Neural progenitor cell (in vitro differentiated cells): Measurements from ENCODE around the gene RPA4. TPM values are rescaled to one million over a fixed set of nuclear protein-coding genes. Genes with fewer than 3 reads are reported as not detected.
A peak's percentile ranks its signal among the peaks of the same experiment; 100 is the strongest.
"Not testable (repeated sequence)": the region's sequence is repeated elsewhere in the genome, so short reads cannot be mapped to it uniquely, and the experiment has no call there.

Experiments
- DNase-seq: peaks from one replicate; pipeline ENCODE4 v3.0.0-alpha.2; 2016; ENCODE audit warnings: low spot score
- H2AFZ ChIP-seq: fragments of 200-600 bp; sonication (generic); replicated peaks from 2 replicates; pipeline ENCODE4 v1.6.1; 2016; ENCODE audit warnings: antibody characterized with exemption
- H3F3A ChIP-seq: fragments of 200-600 bp; sonication (generic); 2 replicates; pipeline ENCODE4 v1.6.1; 2016; ENCODE audit warnings: antibody characterized with exemption, low read depth
- H3K27ac ChIP-seq: fragments of 200-600 bp; sonication (generic); 2 replicates; pipeline ENCODE4 v1.5.1; 2016; ENCODE audit warnings: mild to moderate bottlenecking
- H3K27me3 ChIP-seq: fragments of 200-600 bp; sonication (generic); 2 replicates; pipeline ENCODE4 v1.6.1; 2016; ENCODE audit warnings: mild to moderate bottlenecking, moderate library complexity
- H3K36me3 ChIP-seq: fragments of 200-600 bp; sonication (generic); 2 replicates; pipeline ENCODE4 v1.5.1; 2016
- H3K4me1 ChIP-seq: fragments of 200-600 bp; sonication (generic); 2 replicates; pipeline ENCODE4 v1.6.1; 2016; ENCODE audit warnings: mixed run types
- H3K4me2 ChIP-seq: fragments of 200-600 bp; sonication (generic); 2 replicates; pipeline ENCODE4 v1.6.1; 2016
- H3K4me3 ChIP-seq: fragments of 200-600 bp; sonication (generic); 2 replicates; pipeline ENCODE4 v1.5.1; 2016
- H3K79me2 ChIP-seq: fragments of 200-600 bp; sonication (generic); 2 replicates; pipeline ENCODE4 v1.6.1; 2016; ENCODE audit warnings: low read depth
- H3K9ac ChIP-seq: fragments of 200-600 bp; sonication (generic); 2 replicates; pipeline ENCODE4 v1.6.1; 2016
- H3K9me3 ChIP-seq: fragments of 200-600 bp; sonication (generic); 2 replicates; pipeline ENCODE4 v1.5.1; 2016; ENCODE audit warnings: low read depth
- H4K20me1 ChIP-seq: fragments of 200-600 bp; sonication (generic); 2 replicates; pipeline ENCODE4 v1.6.1; 2016; ENCODE audit warnings: low read depth
- H3K27ac Mint-ChIP-seq: 3 replicates; pipeline ENCODE4 v1.8.0; 2021; ENCODE audit warnings: mixed read lengths
- H3K27me3 Mint-ChIP-seq: 2 replicates; pipeline ENCODE4 v1.8.0; 2022; ENCODE audit warnings: low read depth, mild to moderate bottlenecking, inconsistent platforms, moderate library complexity, mixed read lengths; ENCODE audit not compliant: insufficient read depth
- H3K36me3 Mint-ChIP-seq: 3 replicates; pipeline ENCODE4 v1.8.0; 2021; ENCODE audit warnings: mixed read lengths
- H3K4me1 Mint-ChIP-seq: 3 replicates; pipeline ENCODE4 v1.8.0; 2021; ENCODE audit warnings: mixed read lengths
- H3K4me3 Mint-ChIP-seq: 3 replicates; pipeline ENCODE4 v1.8.0; 2021; ENCODE audit warnings: mild to moderate bottlenecking, moderate library complexity, mixed read lengths
- H3K9me3 Mint-ChIP-seq: 3 replicates; pipeline ENCODE4 v1.8.0; 2020; ENCODE audit warnings: mixed read lengths
- EZH2 ChIP-seq: fragments of 200-600 bp; sonication (generic); IDR thresholded peaks from 2 replicates; pipeline ENCODE4 v1.6.1; 2017; ENCODE audit warnings: antibody characterized with exemption, mild to moderate bottlenecking, moderate library complexity
- EZH2phosphoT487 ChIP-seq: fragments of 200-600 bp; sonication (generic); IDR thresholded peaks from 2 replicates; pipeline ENCODE4 v1.6.1; 2017; ENCODE audit warnings: antibody characterized with exemption
- total RNA-seq: library from RNA; depleted of rRNA; stranded (reverse); fragments of >200 nt; gene quantifications from 2 replicates; pipeline ENCODE4 v1.2.3, GENCODE V29; 2015; ENCODE audit warnings: low replicate concordance
- TF ChIP-seq, protein P1 (sequence below): fragments of 200-600 bp; sonication (generic); IDR thresholded peaks from 2 replicates; pipeline ENCODE4 v1.5.1; 2017; ENCODE audit warnings: antibody characterized with exemption, mild to moderate bottlenecking

RPA4 gene
- total RNA-seq, 1 donor from 2014 or later, result 0.34 TPM

DNA sequence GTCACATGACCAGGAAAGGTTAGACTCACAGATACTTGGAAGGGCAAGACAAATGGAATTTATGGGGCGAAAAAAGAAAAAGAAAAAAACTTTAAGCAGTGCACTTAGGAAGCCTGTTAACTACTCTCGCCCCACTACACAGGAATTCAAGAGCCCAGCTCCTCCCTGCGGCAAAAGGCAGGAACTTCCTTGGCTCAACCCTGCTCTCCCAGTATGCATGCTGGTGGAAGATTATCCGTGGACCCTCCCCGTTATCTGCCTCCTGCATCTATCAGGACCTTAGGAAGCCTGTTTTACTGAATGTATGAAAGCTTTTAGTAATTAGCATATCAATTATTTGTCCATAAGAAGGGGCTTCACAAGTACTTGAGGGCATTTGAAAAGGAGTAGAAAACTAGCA lies 40.1 kb upstream of the RPA4 start:
- TF ChIP-seq, protein P1, sequence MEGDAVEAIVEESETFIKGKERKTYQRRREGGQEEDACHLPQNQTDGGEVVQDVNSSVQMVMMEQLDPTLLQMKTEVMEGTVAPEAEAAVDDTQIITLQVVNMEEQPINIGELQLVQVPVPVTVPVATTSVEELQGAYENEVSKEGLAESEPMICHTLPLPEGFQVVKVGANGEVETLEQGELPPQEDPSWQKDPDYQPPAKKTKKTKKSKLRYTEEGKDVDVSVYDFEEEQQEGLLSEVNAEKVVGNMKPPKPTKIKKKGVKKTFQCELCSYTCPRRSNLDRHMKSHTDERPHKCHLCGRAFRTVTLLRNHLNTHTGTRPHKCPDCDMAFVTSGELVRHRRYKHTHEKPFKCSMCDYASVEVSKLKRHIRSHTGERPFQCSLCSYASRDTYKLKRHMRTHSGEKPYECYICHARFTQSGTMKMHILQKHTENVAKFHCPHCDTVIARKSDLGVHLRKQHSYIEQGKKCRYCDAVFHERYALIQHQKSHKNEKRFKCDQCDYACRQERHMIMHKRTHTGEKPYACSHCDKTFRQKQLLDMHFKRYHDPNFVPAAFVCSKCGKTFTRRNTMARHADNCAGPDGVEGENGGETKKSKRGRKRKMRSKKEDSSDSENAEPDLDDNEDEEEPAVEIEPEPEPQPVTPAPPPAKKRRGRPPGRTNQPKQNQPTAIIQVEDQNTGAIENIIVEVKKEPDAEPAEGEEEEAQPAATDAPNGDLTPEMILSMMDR, result peak; percentile 55
- TF ChIP-seq EZH2phosphoT487 (no peak), EZH2 (no peak)
- no peak overlapping the region for H3K9ac ChIP-seq
- H3K27ac ChIP-seq, result no peak overlapping the region
- H3K27me3 ChIP-seq, result no peaks in the 10 kb centered on the region
- H3K9me3 ChIP-seq, result no peaks in the 10 kb centered on the region
- Mint-ChIP-seq H3K4me3 (no peak overlapping the region), H3K4me1 (peaks cover 11% of the 10 kb centered on the region), H3K27me3 (peaks cover 2% of the 10 kb centered on the region), H3K27ac (no peak overlapping the region), H3K9me3 (no peaks in the 10 kb centered on the region), H3K36me3 (no peaks in the 10 kb centered on the region)
- no peak overlapping the region for H3K4me2 ChIP-seq
- no peaks in the 10 kb centered on the region for H3K79me2 ChIP-seq
- H3K4me3 ChIP-seq, result no peak overlapping the region
- H3F3A ChIP-seq, result no peaks in the 10 kb centered on the region
- H4K20me1 ChIP-seq, result no peaks in the 10 kb centered on the region
- peak overlapping the region; percentile 7 for H2AFZ ChIP-seq
- H3K36me3 ChIP-seq, result no peaks in the 10 kb centered on the region
- DNase-seq, result peak; percentile 67
- peaks cover 14% of the 10 kb centered on the region for H3K4me1 ChIP-seq

DNA sequence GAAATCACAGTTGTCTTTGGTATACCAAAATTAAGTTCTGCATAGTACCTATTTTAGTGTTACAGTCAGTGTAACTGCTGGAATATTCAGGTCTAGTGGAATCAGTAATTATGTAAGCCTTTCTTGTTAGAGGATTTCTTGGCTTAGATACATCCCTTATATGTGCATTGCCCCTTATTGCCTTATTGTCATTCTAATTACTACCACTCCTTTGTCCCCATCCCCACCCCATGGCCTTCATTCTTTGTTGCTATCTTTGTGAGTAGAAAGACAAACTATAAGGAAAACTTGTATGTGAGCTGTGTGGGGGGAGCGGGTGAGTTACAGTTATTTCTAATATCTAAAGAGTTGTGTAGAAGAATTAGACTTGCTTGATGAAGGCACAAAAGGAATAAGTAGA lies 36.9 kb upstream of the RPA4 start:
- Histone ChIP-seq H3K79me2 (no peaks in the 10 kb centered on the region), H3K9me3 (no peaks in the 10 kb centered on the region), H3K9ac (no peak overlapping the region), H3K4me2 (no peak overlapping the region), H4K20me1 (no peaks in the 10 kb centered on the region), H3K4me1 (peaks cover 8% of the 10 kb centered on the region), H2AFZ (no peak overlapping the region), H3F3A (no peaks in the 10 kb centered on the region), H3K27ac (no peak overlapping the region), H3K36me3 (no peaks in the 10 kb centered on the region), H3K27me3 (no peaks in the 10 kb centered on the region), H3K4me3 (no peak overlapping the region)
- no peak overlapping the region for H3K27ac Mint-ChIP-seq
- H3K4me1 Mint-ChIP-seq, result peaks cover 5% of the 10 kb centered on the region
- no peaks in the 10 kb centered on the region for H3K9me3 Mint-ChIP-seq
- TF ChIP-seq EZH2, result no peak
- TF ChIP-seq, protein P1, result no peak
- no peak for TF ChIP-seq EZH2phosphoT487
- no peak overlapping the region for H3K4me3 Mint-ChIP-seq
- no peaks in the 10 kb centered on the region for H3K36me3 Mint-ChIP-seq
- peaks cover 2% of the 10 kb centered on the region for H3K27me3 Mint-ChIP-seq
- DNase-seq, result peak; percentile 10

DNA sequence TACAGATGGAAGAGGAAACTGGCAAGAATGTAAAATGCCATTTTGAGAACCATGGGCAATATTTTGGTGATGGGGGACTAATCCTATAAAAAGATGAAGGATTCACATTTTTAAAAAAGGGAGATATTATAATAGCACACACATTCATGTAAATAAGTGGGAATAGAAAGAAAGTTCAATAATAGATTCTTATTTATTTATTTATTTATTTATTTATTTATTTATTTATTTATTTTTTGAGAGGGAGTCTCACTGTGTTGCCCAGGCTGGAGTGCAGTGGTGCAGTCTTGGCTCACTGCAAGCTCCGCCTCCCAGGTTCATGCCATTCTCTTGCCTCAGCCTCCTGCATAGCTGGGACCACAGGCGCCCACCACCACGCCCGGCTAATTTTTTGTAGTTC lies 24.3 kb upstream of the RPA4 start:
- not testable (repeated sequence) for H3K4me2 ChIP-seq, H3K9me3 ChIP-seq, H3K27ac Mint-ChIP-seq, H2AFZ ChIP-seq, H3K4me1 ChIP-seq, H3K9me3 Mint-ChIP-seq, H3K4me1 Mint-ChIP-seq, H3K79me2 ChIP-seq, H4K20me1 ChIP-seq, H3K27ac ChIP-seq, H3K4me3 Mint-ChIP-seq, H3K9ac ChIP-seq, H3F3A ChIP-seq, H3K27me3 ChIP-seq, H3K36me3 ChIP-seq, H3K27me3 Mint-ChIP-seq, H3K36me3 Mint-ChIP-seq, H3K4me3 ChIP-seq, DNase-seq

DNA sequence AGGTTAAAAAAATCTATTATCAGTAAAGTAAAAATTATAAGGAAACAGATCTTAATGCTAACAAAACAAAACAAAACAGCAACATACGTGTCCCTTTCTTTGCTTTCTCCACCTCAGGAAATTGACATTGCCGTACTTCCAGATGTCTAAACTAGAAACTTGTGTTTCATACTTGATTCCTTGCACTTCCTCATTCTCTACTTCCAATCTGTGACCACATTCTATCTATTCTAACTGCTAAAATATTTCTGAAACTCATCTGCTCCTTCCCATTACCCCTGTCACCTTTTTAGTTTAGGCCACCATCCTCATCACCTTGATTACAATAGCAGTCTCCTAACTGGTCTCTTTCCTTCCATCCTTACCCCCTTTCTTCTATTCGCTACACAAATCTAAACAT lies 22.5 kb upstream of the RPA4 start:
- H3K27me3 ChIP-seq, result no peaks in the 10 kb centered on the region
- H3K79me2 ChIP-seq, result no peaks in the 10 kb centered on the region
- H3K9me3 Mint-ChIP-seq, result no peaks in the 10 kb centered on the region
- H3K27me3 Mint-ChIP-seq, result no peaks in the 10 kb centered on the region
- no peak overlapping the region for H3K4me3 Mint-ChIP-seq
- H3F3A ChIP-seq, result no peaks in the 10 kb centered on the region
- H2AFZ ChIP-seq, result no peak overlapping the region
- no peaks in the 10 kb centered on the region for H3K36me3 ChIP-seq
- H3K4me1 ChIP-seq, result no peaks in the 10 kb centered on the region
- no peak overlapping the region for H3K4me3 ChIP-seq
- no peaks in the 10 kb centered on the region for H3K9me3 ChIP-seq
- H3K9ac ChIP-seq, result no peak overlapping the region
- no peak overlapping the region for H3K27ac Mint-ChIP-seq
- H3K4me2 ChIP-seq, result no peak overlapping the region
- TF ChIP-seq EZH2 (no peak), EZH2phosphoT487 (no peak)
- TF ChIP-seq, protein P1, result no peak
- no peaks in the 10 kb centered on the region for H3K4me1 Mint-ChIP-seq
- H3K36me3 Mint-ChIP-seq, result no peaks in the 10 kb centered on the region
- no peak overlapping the region for H3K27ac ChIP-seq
- no peak for DNase-seq
- H4K20me1 ChIP-seq, result no peaks in the 10 kb centered on the region
